HCT116 (cell line): ENCODE results near the gene IFI30. TPM values are rescaled to one million over a fixed set of nuclear protein-coding genes. Genes with fewer than 3 reads are reported as not detected.
A peak's percentile ranks its signal among the peaks of the same experiment; 100 is the strongest.

ENCODE experiments used
- ATAC-seq: fragments of 200-7000 bp; cut with Tn5 transposase; 2 replicates; pipeline ENCODE4 v1.9.1; 2020; ENCODE audit warnings: mild to moderate bottlenecking, moderate library complexity
- BruUV-seq: library from RNA; stranded (reverse); fragments of 400-500 nt; replicated peaks from 2 replicates; lab custom pipeline; 2021; lab: Mats Ljungman, UMichigan
- CTCF ChIA-PET: fragments of 300-600 bp; sonication (Branson Sonifier 250); formaldehyde crosslinking; loops from one replicate; lab custom pipeline; 2021; ENCODE audit warnings: antibody characterized with exemption; lab: Charles Lee
- POLR2A ChIA-PET: fragments of 300-600, 350-600 bp; sonication (Branson Sonifier 250); formaldehyde crosslinking; loops from one replicate; lab custom pipeline; 2021; ENCODE audit warnings: antibody characterized with exemption; lab: Charles Lee
- RAD21 ChIA-PET, 2 experiments: fragments of 300-600 bp; sonication (Branson Sonifier 250); formaldehyde crosslinking; loops; one replicate each; lab custom pipeline; 2023; ENCODE audit warnings: low total read pairs in 2 of 2; ENCODE audit not compliant: uncharacterized antibody in 2 of 2, unreplicated experiment in 2 of 2, low non-redundant PET in 1 of 2; lab: Charles Lee
- DNase-seq: peaks from one replicate; pipeline ENCODE4 v3.0.0-alpha.2; 2010; ENCODE audit warnings: low read depth, low spot score
- H2AFZ ChIP-seq: fragments of 200-600 bp; shearing (Covaris generic), sonication (generic); 2 replicates; pipeline ENCODE4 v1.6.1; 2017; ENCODE audit warnings: low read depth, mixed run types, mixed read lengths, antibody characterized with exemption, low read length; ENCODE audit not compliant: poor library complexity, severe bottlenecking
- H3K27ac ChIP-seq: 2 replicates; pipeline ENCODE4 v1.5.1; 2012; ENCODE audit warnings: low read depth, low read length
- H3K27me3 ChIP-seq: fragments of 200-600 bp; sonication (generic); 2 replicates; pipeline ENCODE4 v1.6.1; 2016; ENCODE audit warnings: mixed run types, low read length, mixed read lengths; ENCODE audit not compliant: insufficient read depth
- H3K36me3 ChIP-seq, 2 experiments: fragments of 200-500 bp in 1 of 2; fragments of 200-600 bp in 1 of 2; sonication (Bioruptor generic) in 1 of 2; sonication (generic) in 1 of 2; 2 replicates each; pipeline versions ENCODE4 v1.5.1 to v1.6.1; 2014 to 2016; ENCODE audit warnings: low read length in 2 of 2, inconsistent platforms in 1 of 2, mixed read lengths in 1 of 2, mixed run types in 1 of 2; ENCODE audit not compliant: insufficient read depth in 2 of 2, control insufficient read depth in 1 of 2
- H3K4me1 ChIP-seq, 2 experiments: fragments of 200-600 bp in 1 of 2; sonication (generic) in 1 of 2; 2 replicates each; pipeline versions ENCODE4 v1.5.1 to v1.6.1; 2012 to 2017; ENCODE audit warnings: low read length in 2 of 2, inconsistent platforms in 1 of 2, mild to moderate bottlenecking in 1 of 2, mixed read lengths in 1 of 2, mixed run types in 1 of 2, moderate library complexity in 1 of 2; ENCODE audit not compliant: insufficient read depth in 2 of 2, control insufficient read depth in 1 of 2
- H3K4me2 ChIP-seq: fragments of 200-600 bp; sonication (generic); 2 replicates; pipeline ENCODE4 v1.6.1; 2017; ENCODE audit warnings: mixed run types, low read length, mixed read lengths
- H3K4me3 ChIP-seq, 2 experiments: fragments of 200-600 bp in 1 of 2; sonication (generic) in 1 of 2; replicated peaks in 1 of 2; 2 replicates each; pipeline ENCODE4 v1.5.1; 2011 to 2016; ENCODE audit warnings: low read length in 2 of 2, control low read depth in 1 of 2, low read depth in 1 of 2, mild to moderate bottlenecking in 1 of 2, mixed read lengths in 1 of 2, mixed run types in 1 of 2
- H3K79me2 ChIP-seq: fragments of 200-600 bp; sonication (generic); 2 replicates; pipeline ENCODE4 v1.6.1; 2017; ENCODE audit warnings: mild to moderate bottlenecking, mixed run types, low read length, moderate library complexity, mixed read lengths; ENCODE audit not compliant: insufficient read depth
- H3K9ac ChIP-seq: fragments of 200-600 bp; sonication (generic); 2 replicates; pipeline ENCODE4 v1.6.1; 2016; ENCODE audit warnings: low read length, mixed read lengths
- H3K9me2 ChIP-seq: fragments of 200-600 bp; sonication (generic), shearing (Covaris generic); 2 replicates; pipeline ENCODE4 v1.6.1; 2017; ENCODE audit warnings: mixed run types, mild to moderate bottlenecking, moderate library complexity; ENCODE audit not compliant: insufficient read depth
- H3K9me3 ChIP-seq, 2 experiments: fragments of 200-500 bp in 1 of 2; fragments of 200-600 bp in 1 of 2; sonication (Bioruptor generic) in 1 of 2; sonication (generic) in 1 of 2; 2 replicates each; pipeline ENCODE4 v1.6.1; 2014 to 2017; ENCODE audit warnings: low read length in 2 of 2, mixed read lengths in 2 of 2, inconsistent platforms in 1 of 2, low read depth in 1 of 2, mild to moderate bottlenecking in 1 of 2, mixed run types in 1 of 2, moderate library complexity in 1 of 2; ENCODE audit not compliant: control insufficient read depth in 1 of 2, insufficient read depth in 1 of 2
- H4K20me1 ChIP-seq: fragments of 200-600 bp; sonication (generic), shearing (Covaris generic); 2 replicates; pipeline ENCODE4 v1.6.1; 2017; ENCODE audit warnings: mixed run types, mild to moderate bottlenecking, moderate library complexity; ENCODE audit not compliant: insufficient read depth
- CBX3 ChIP-seq: IDR thresholded peaks from 2 replicates; pipeline ENCODE4 v1.6.1; 2012; ENCODE audit warnings: low read depth
- ELF1 ChIP-seq: IDR thresholded peaks from 2 replicates; pipeline ENCODE4 v1.6.1; 2012; ENCODE audit warnings: low read depth, borderline replicate concordance
- FOSL1 ChIP-seq: IDR thresholded peaks from 2 replicates; pipeline ENCODE4 v1.6.1; 2012; ENCODE audit warnings: low read depth
- JUND ChIP-seq: IDR thresholded peaks from 2 replicates; pipeline ENCODE4 v1.6.1; 2012
- POLR2A ChIP-seq: IDR thresholded peaks from 2 replicates; pipeline ENCODE4 v1.7.0; 2011; ENCODE audit warnings: borderline replicate concordance; ENCODE audit not compliant: insufficient read depth, insufficient read length; ENCODE audit errors: extremely low read depth
- POLR2AphosphoS5 ChIP-seq: IDR thresholded peaks from 2 replicates; pipeline ENCODE4 v1.6.1; 2011; ENCODE audit warnings: mild to moderate bottlenecking, low read depth, low read length, moderate library complexity
- RAD21 ChIP-seq: IDR thresholded peaks from 2 replicates; pipeline ENCODE4 v1.6.1; 2012; ENCODE audit warnings: low read depth, mild to moderate bottlenecking
- SRF ChIP-seq: IDR thresholded peaks from 2 replicates; pipeline ENCODE4 v1.6.1; 2012; ENCODE audit warnings: low read depth
- TCF7L2 ChIP-seq: IDR thresholded peaks from 2 replicates; pipeline ENCODE4 v1.7.0; 2011; ENCODE audit warnings: borderline replicate concordance, inconsistent platforms; ENCODE audit not compliant: insufficient read depth, insufficient read length; ENCODE audit errors: extremely low read depth
- YY1 ChIP-seq: IDR thresholded peaks from 2 replicates; pipeline ENCODE4 v1.6.1; 2011; ENCODE audit warnings: low read length, low read depth, moderate library complexity, mild to moderate bottlenecking; ENCODE audit not compliant: insufficient replicate concordance; ENCODE audit errors: extremely low read depth
- ZFX ChIP-seq: fragments of 450-650 bp; IDR thresholded peaks from 2 replicates; pipeline ENCODE4 v1.6.1; 2017
- ZNF274 ChIP-seq: fragments of 200-500 bp; sonication (Bioruptor generic); IDR thresholded peaks from 2 replicates; pipeline ENCODE4 v1.6.1; 2014; ENCODE audit warnings: mild to moderate bottlenecking, low read depth, low read length, inconsistent platforms
- intact Hi-C: fragments of 100-400 bp; cut with micrococcal nuclease; formaldehyde crosslinking; loops from 2 replicates; pipeline ENCODE4 v1.10.0; 2022
- total RNA-seq: library from RNA; stranded (reverse); gene quantifications from one replicate; pipeline ENCODE4 v1.2.1, GENCODE V29; 2021; ENCODE audit not compliant: unreplicated experiment
- TF ChIP-seq, protein P1 (sequence below): IDR thresholded peaks from 2 replicates; pipeline ENCODE4 v1.6.1; 2012
- TF ChIP-seq, protein P2 (sequence below): IDR thresholded peaks from 2 replicates; pipeline ENCODE4 v1.6.1; 2012; ENCODE audit warnings: low read depth
- TF ChIP-seq, protein P3 (sequence below): IDR thresholded peaks from 2 replicates; pipeline ENCODE4 v1.6.1; 2012

The IFI30 gene
- total RNA-seq, 1 experiment from 2014 or later: 64.6 TPM

DNA sequence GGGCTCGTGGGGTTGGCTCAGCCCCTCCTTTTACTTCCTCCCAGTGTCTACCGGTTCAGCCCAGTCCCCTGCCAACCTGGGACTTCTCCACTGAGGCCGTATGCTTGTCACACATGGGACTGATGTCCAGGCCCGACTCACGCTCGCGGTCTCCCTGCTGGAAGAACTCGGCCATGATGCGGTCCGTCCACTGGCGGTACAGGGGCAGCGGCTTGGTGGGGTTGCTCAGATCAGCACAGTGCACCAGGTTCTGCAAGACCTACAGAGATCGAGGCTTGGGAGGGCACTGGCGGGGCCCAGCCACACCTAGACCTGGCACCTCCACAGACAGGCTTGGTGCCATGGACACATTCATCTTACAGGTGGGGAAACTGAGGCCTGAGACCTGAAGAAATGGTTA lies 38.1 kb downstream of the IFI30 start:
- Histone ChIP-seq H3K9me3 (no peaks in the 10 kb centered on the region), H3K4me1 (peaks cover 11 to 27% of the 10 kb centered on the region in 2 experiments), H3K9ac (no peak overlapping the region), H2AFZ (no peak overlapping the region), H3K27ac (no peak overlapping the region), H3K9me2 (no peaks in the 10 kb centered on the region), H4K20me1 (no peaks in the 10 kb centered on the region), H3K27me3 (no peaks in the 10 kb centered on the region), H3K4me3 (no peak overlapping the region), H3K4me2 (no peak overlapping the region), H3K79me2 (no peaks in the 10 kb centered on the region), H3K36me3 (no peaks in the 10 kb centered on the region)
- POLR2A ChIA-PET: no interaction called here
- BruUV-seq: no TSS peak
- TF ChIP-seq YY1: no peak
- intact Hi-C loops: no loop called here
- RAD21 ChIA-PET: no interaction called here
- ATAC-seq: no peak
- CTCF ChIA-PET: no interaction called here
- DNase-seq: no peak

DNA sequence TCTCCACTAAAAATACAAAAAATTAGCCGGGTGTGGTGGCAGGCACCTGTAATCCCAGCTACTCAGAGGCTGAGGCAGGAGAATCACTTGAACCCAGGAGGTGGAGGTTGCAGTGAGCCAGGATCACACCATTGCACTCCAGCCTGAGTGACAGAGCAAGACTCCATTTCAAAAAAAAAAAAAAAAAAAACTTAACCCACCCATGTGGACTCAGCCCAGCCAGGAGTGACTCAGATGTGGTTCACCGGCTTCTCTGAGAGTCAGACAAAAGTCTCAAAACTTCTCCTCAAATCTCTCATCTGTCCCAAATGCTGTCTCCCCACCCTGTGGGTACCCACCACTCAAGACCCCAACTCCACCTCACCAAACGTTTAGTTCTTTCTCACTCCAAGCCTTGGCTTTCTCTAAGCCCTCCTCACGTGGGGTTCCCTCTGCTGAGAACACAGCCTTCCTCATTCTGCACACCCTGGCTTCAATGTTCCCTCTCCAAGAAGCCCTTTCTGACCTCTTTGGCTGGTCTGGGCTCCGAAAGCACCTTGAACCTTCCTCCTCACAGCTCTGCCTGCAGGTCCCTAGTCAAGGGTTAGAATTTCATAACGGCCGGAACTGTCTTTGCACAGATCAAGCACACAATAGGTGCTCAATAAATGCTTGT lies 41.3 kb downstream of the IFI30 start:
- BruUV-seq: no TSS peak
- H3K79me2 ChIP-seq: no peaks in the 10 kb centered on the region
- intact Hi-C loops: loop anchor here (2.0 kb wide), 1 partner anchor 196 kb away; no protein-coding TSS in a partner anchor
- no peaks in the 10 kb centered on the region for H3K27me3 ChIP-seq
- no peak for DNase-seq
- POLR2A ChIA-PET: no interaction called here
- H2AFZ ChIP-seq: no peak overlapping the region
- TF ChIP-seq FOSL1: no peak
- no peak for TF ChIP-seq TCF7L2
- no peak for TF ChIP-seq ZFX
- TF ChIP-seq POLR2A: no peak
- no peak for TF ChIP-seq SRF
- TF ChIP-seq ELF1: no peak
- TF ChIP-seq POLR2AphosphoS5: no peak
- TF ChIP-seq JUND: no peak
- TF ChIP-seq, protein P1, sequence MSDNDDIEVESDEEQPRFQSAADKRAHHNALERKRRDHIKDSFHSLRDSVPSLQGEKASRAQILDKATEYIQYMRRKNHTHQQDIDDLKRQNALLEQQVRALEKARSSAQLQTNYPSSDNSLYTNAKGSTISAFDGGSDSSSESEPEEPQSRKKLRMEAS: no peak
- TF ChIP-seq, protein P2, sequence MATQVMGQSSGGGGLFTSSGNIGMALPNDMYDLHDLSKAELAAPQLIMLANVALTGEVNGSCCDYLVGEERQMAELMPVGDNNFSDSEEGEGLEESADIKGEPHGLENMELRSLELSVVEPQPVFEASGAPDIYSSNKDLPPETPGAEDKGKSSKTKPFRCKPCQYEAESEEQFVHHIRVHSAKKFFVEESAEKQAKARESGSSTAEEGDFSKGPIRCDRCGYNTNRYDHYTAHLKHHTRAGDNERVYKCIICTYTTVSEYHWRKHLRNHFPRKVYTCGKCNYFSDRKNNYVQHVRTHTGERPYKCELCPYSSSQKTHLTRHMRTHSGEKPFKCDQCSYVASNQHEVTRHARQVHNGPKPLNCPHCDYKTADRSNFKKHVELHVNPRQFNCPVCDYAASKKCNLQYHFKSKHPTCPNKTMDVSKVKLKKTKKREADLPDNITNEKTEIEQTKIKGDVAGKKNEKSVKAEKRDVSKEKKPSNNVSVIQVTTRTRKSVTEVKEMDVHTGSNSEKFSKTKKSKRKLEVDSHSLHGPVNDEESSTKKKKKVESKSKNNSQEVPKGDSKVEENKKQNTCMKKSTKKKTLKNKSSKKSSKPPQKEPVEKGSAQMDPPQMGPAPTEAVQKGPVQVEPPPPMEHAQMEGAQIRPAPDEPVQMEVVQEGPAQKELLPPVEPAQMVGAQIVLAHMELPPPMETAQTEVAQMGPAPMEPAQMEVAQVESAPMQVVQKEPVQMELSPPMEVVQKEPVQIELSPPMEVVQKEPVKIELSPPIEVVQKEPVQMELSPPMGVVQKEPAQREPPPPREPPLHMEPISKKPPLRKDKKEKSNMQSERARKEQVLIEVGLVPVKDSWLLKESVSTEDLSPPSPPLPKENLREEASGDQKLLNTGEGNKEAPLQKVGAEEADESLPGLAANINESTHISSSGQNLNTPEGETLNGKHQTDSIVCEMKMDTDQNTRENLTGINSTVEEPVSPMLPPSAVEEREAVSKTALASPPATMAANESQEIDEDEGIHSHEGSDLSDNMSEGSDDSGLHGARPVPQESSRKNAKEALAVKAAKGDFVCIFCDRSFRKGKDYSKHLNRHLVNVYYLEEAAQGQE: no peak
- TF ChIP-seq, protein P3, sequence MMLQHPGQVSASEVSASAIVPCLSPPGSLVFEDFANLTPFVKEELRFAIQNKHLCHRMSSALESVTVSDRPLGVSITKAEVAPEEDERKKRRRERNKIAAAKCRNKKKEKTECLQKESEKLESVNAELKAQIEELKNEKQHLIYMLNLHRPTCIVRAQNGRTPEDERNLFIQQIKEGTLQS: no peak
- no peak for TF ChIP-seq CBX3
- no peak for TF ChIP-seq RAD21
- no peak for TF ChIP-seq ZNF274
- TF ChIP-seq, all 23 proteins: peak for 0
- no peaks in the 10 kb centered on the region for H4K20me1 ChIP-seq
- peak overlapping the region; percentile 34 for H3K4me2 ChIP-seq
- no peaks in the 10 kb centered on the region for H3K9me3 ChIP-seq
- no peaks in the 10 kb centered on the region for H3K36me3 ChIP-seq
- no peak overlapping the region for H3K4me3 ChIP-seq
- RAD21 ChIA-PET: interaction anchor here in 1 of 2 experiments (0.6 kb wide), 1 partner anchor 24 kb away, joined by 4 read pairs; no protein-coding TSS in a partner anchor
- ATAC-seq: peak; percentile 56; the same call in 1 of the 2 replicates
- no peaks in the 10 kb centered on the region for H3K9me2 ChIP-seq
- no peak overlapping the region for H3K27ac ChIP-seq
- H3K4me1 ChIP-seq: peaks cover 6 to 16% of the 10 kb centered on the region in 2 experiments; a peak in 3 of 4 replicates
- H3K9ac ChIP-seq: no peak overlapping the region
- CTCF ChIA-PET: interaction anchor here (1.3 kb wide), 1 partner anchor 9 kb away, joined by 3 read pairs; no protein-coding TSS in a partner anchor
